DND-41 (cell line): ENCODE data around the gene MAGEF1.

ENCODE experiments used
- ATAC-seq: fragments of 200-7000 bp; cut with Tn5 transposase; 3 replicates; pipeline ENCODE4 v1.9.1; 2021; ENCODE audit warnings: low read depth; ENCODE audit not compliant: insufficient read depth
- DNase-seq: peaks from one replicate; pipeline ENCODE4 v3.0.0-alpha.2; 2020
- H2AFZ ChIP-seq: 2 replicates; pipeline ENCODE4 v1.6.0; 2012; ENCODE audit warnings: low read depth, low read length
- H3K27ac ChIP-seq: 2 replicates; pipeline ENCODE4 v1.5.1; 2012; ENCODE audit warnings: low read length, inconsistent platforms
- H3K27me3 ChIP-seq: fragments of 200-600 bp; sonication (generic); 2 replicates; pipeline ENCODE4 v1.6.0; 2012; ENCODE audit warnings: low read length, mild to moderate bottlenecking, inconsistent platforms; ENCODE audit not compliant: insufficient read depth, poor library complexity
- H3K36me3 ChIP-seq: 2 replicates; pipeline ENCODE4 v1.5.1; 2012; ENCODE audit warnings: low read length, inconsistent platforms; ENCODE audit not compliant: insufficient read depth
- H3K4me1 ChIP-seq: 2 replicates; pipeline ENCODE4 v1.5.1; 2012; ENCODE audit warnings: mild to moderate bottlenecking, low read length; ENCODE audit not compliant: insufficient read depth
- H3K4me2 ChIP-seq: 2 replicates; pipeline ENCODE4 v1.6.0; 2012; ENCODE audit warnings: mild to moderate bottlenecking, moderate library complexity, low read length, inconsistent platforms; ENCODE audit not compliant: insufficient read depth
- H3K4me3 ChIP-seq, 2 experiments: fragments of 200-600 bp in 1 of 2; shearing (Covaris generic) in 1 of 2; 2 replicates each; pipeline ENCODE4 v1.5.1; 2012 to 2016; ENCODE audit warnings: inconsistent platforms in 2 of 2, low read length in 2 of 2, mild to moderate bottlenecking in 2 of 2, low read depth in 1 of 2, moderate library complexity in 1 of 2
- H3K79me2 ChIP-seq: 2 replicates; pipeline ENCODE4 v1.6.0; 2012; ENCODE audit warnings: low read length, inconsistent platforms; ENCODE audit not compliant: insufficient read depth
- H3K9ac ChIP-seq: 2 replicates; pipeline ENCODE4 v1.6.0; 2012; ENCODE audit warnings: low read depth, mild to moderate bottlenecking, inconsistent platforms, low read length, moderate library complexity
- H3K9me3 ChIP-seq: 2 replicates; pipeline ENCODE4 v1.5.1; 2012; ENCODE audit warnings: low read length, moderate library complexity, mild to moderate bottlenecking, inconsistent platforms; ENCODE audit not compliant: insufficient read depth, severe bottlenecking
- H4K20me1 ChIP-seq: 2 replicates; pipeline ENCODE4 v1.6.0; 2012; ENCODE audit warnings: low read length; ENCODE audit not compliant: insufficient read depth
- CTCF ChIP-seq: IDR thresholded peaks from 2 replicates; pipeline ENCODE4 v1.5.1; 2012; ENCODE audit warnings: borderline replicate concordance, low read length, moderate library complexity, mild to moderate bottlenecking; ENCODE audit not compliant: poor library complexity, severe bottlenecking; ENCODE audit errors: extremely low read depth
- EZH2 ChIP-seq: IDR thresholded peaks from 3 replicates; pipeline ENCODE4 v1.6.1; 2012; ENCODE audit warnings: borderline replicate concordance, low read depth, mild to moderate bottlenecking, moderate library complexity, low read length, inconsistent platforms; ENCODE audit not compliant: severe bottlenecking

MAGEF1 gene

GRCh38 chr3:184685646-184686045 lies 26.2 kb downstream of the MAGEF1 start:
- Histone ChIP-seq H3K4me3 (no peak overlapping the region), H2AFZ (no peak overlapping the region), H3K27ac (no peak overlapping the region), H3K4me2 (no peak overlapping the region), H3K27me3 (no peaks in the 10 kb centered on the region), H3K36me3 (no peaks in the 10 kb centered on the region), H3K9me3 (no peaks in the 10 kb centered on the region), H3K79me2 (no peaks in the 10 kb centered on the region), H3K9ac (no peak overlapping the region), H3K4me1 (no peaks in the 10 kb centered on the region), H4K20me1 (no peaks in the 10 kb centered on the region)
- ATAC-seq: no peak
- no peak for TF ChIP-seq CTCF
- TF ChIP-seq EZH2: no peak
- no peak for DNase-seq

- DNase-seq: no peak
- no peak overlapping the region for H2AFZ ChIP-seq
Observed at GRCh38 chr3:184685055-184685454, 26.8 kb downstream of the MAGEF1 start.

GRCh38 chr3:184683900-184684560 lies 27.8 kb downstream of the MAGEF1 start:
- Histone ChIP-seq H3K9me3 (no peaks in the 10 kb centered on the region), H2AFZ (no peak overlapping the region), H3K9ac (no peak overlapping the region), H3K36me3 (no peaks in the 10 kb centered on the region), H3K4me1 (no peaks in the 10 kb centered on the region), H3K79me2 (no peaks in the 10 kb centered on the region), H3K4me2 (no peak overlapping the region), H3K27ac (no peak overlapping the region), H3K4me3 (no peak overlapping the region), H4K20me1 (no peaks in the 10 kb centered on the region), H3K27me3 (no peaks in the 10 kb centered on the region)
- no peak for ATAC-seq
- TF ChIP-seq EZH2 (no peak), CTCF (no peak)
- DNase-seq: no peak

More at GRCh38 chr3:184685055-184685454, 26.8 kb downstream of the MAGEF1 start:
- no peak for TF ChIP-seq EZH2
- no peak for TF ChIP-seq CTCF
- Histone ChIP-seq H4K20me1 (no peaks in the 10 kb centered on the region), H3K4me1 (no peaks in the 10 kb centered on the region), H3K36me3 (no peaks in the 10 kb centered on the region), H3K27me3 (no peaks in the 10 kb centered on the region), H3K9ac (no peak overlapping the region), H3K9me3 (no peaks in the 10 kb centered on the region), H3K4me3 (no peak overlapping the region), H3K27ac (no peak overlapping the region), H3K79me2 (no peaks in the 10 kb centered on the region), H3K4me2 (no peak overlapping the region)
- no peak for ATAC-seq

- Histone ChIP-seq H3K4me1 (no peaks in the 10 kb centered on the region), H3K4me3 (no peak overlapping the region), H4K20me1 (no peaks in the 10 kb centered on the region), H3K36me3 (no peaks in the 10 kb centered on the region), H3K27me3 (no peaks in the 10 kb centered on the region), H3K79me2 (no peaks in the 10 kb centered on the region), H3K27ac (no peak overlapping the region), H3K9me3 (no peaks in the 10 kb centered on the region), H3K4me2 (no peak overlapping the region), H3K9ac (no peak overlapping the region), H2AFZ (no peak overlapping the region)
- no peak for TF ChIP-seq EZH2
- TF ChIP-seq CTCF: no peak
- ATAC-seq (no peak), DNase-seq (no peak)
Observed at GRCh38 chr3:184683234-184683633, 28.6 kb downstream of the MAGEF1 start.
